Measurements from ENCODE around the gene DEDD2. TPM values are rescaled to one million over a fixed set of nuclear protein-coding genes. Genes with fewer than 3 reads are reported as not detected.
"Not testable (repeated sequence)": the region's sequence is repeated elsewhere in the genome, so short reads cannot be mapped to it uniquely, and the experiment has no call there.

DEDD2 gene
- polyA plus RNA-seq, 1 of the 3 experiments (the other 2 are of a cell fraction), result 30.2 TPM

- TF ChIP-seq FOXJ3 (CRISPR knock-in tag; IDR thresholded peaks at IDR 0.05), result no peak
- no peak for TF ChIP-seq FOXM1 (IDR thresholded peaks at IDR 0.05; ENCODE audit: low read depth)
- no peak for TF ChIP-seq TCF12 (IDR thresholded peaks at IDR 0.05)
- no peak for TF ChIP-seq RAD21 (IDR thresholded peaks at IDR 0.05; ENCODE audit: low read length)
- no peak for TF ChIP-seq USF2 (IDR thresholded peaks at IDR 0.05; ENCODE audit: borderline replicate concordance, low read depth, low read length)
- TF ChIP-seq IRF3 (IDR thresholded peaks at IDR 0.05; ENCODE audit: low read depth, low read length), result no peak
- TF ChIP-seq MAX (IDR thresholded peaks at IDR 0.05; ENCODE audit: low read depth), result no peak
- TF ChIP-seq RFX5 (IDR thresholded peaks at IDR 0.05; ENCODE audit: low read length), result no peak
- no peak for TF ChIP-seq USF1 (IDR thresholded peaks at IDR 0.05; ENCODE audit: borderline replicate concordance, low read depth)
- TF ChIP-seq TAF1 (IDR thresholded peaks at IDR 0.05; ENCODE audit: borderline replicate concordance, low read depth, low read length), result no peak
- TF ChIP-seq CTCF (IDR thresholded peaks at IDR 0.05), result no peak
- ChIA-PET CTCF (interaction anchor here (1.2 to 1.6 kb wide), 2 partner anchors 18 kb away, joined by 4 to 5 read pairs; no protein-coding TSS in a partner anchor), POLR2A (interaction anchor here (1.6 kb wide), 1 partner anchor 15 kb away, joined by 3 read pairs; no protein-coding TSS in a partner anchor)
- Histone ChIP-seq H3K79me2 (ENCODE audit: insufficient read depth) (no peaks in the 10 kb centered on the region), H3K9me2 (no peaks in the 10 kb centered on the region), H3K36me3 (replicated peaks in 1 of 2; ENCODE audit: control insufficient read depth in 1 of 2, insufficient read depth in 2 of 2, low read length in 1 of 2) (no peaks in the 10 kb centered on the region), H3K27me3 (ENCODE audit: insufficient read depth) (no peaks in the 10 kb centered on the region), H3K4me2 (no peak overlapping the region), H3K27ac (ENCODE audit: low read depth in 2 of 2, low read length in 1 of 2) (no peak overlapping the region), H3K9me3 (no peaks in the 10 kb centered on the region), H4K20me1 (ENCODE audit: insufficient read depth) (no peaks in the 10 kb centered on the region), H3K9ac (no peak overlapping the region), H3F3A (replicated peaks; ENCODE audit: insufficient read depth) (peaks cover 5% of the 10 kb centered on the region), H3K4me3 (ENCODE audit: low read depth in 2 of 2, low read length in 1 of 2) (no peak overlapping the region), H3K4me1 (ENCODE audit: control insufficient read depth in 1 of 2, insufficient read depth in 2 of 2, low read depth in 1 of 2, low read length in 1 of 2) (no peaks in the 10 kb centered on the region), H2AFZ (ENCODE audit: low read depth) (no peak overlapping the region)
- WGBS (ENCODE audit: low lambda C conversion rate), result 91% methylated on average over 3 of the region's 3 CpGs
- DNase-seq, result no peak
Measured at GRCh38 chr19:42261763-42262162, 44.3 kb upstream of the DEDD2 start.

- H4K20me1 ChIP-seq (ENCODE audit: insufficient read depth); H3K36me3 ChIP-seq (replicated peaks in 1 of 2; ENCODE audit: control insufficient read depth in 1 of 2, insufficient read depth in 2 of 2, low read length in 1 of 2); H3K9me2 ChIP-seq; H3K27ac ChIP-seq (ENCODE audit: low read depth in 2 of 2, low read length in 1 of 2); DNase-seq; H3K4me3 ChIP-seq (ENCODE audit: low read depth in 2 of 2, low read length in 1 of 2); H3K4me2 ChIP-seq; H2AFZ ChIP-seq (ENCODE audit: low read depth); H3K27me3 ChIP-seq (ENCODE audit: insufficient read depth); H3K9me3 ChIP-seq; H3K9ac ChIP-seq; H3K4me1 ChIP-seq (ENCODE audit: control insufficient read depth in 1 of 2, insufficient read depth in 2 of 2, low read depth in 1 of 2, low read length in 1 of 2); POLR2A ChIA-PET: not testable (repeated sequence)
- CTCF ChIA-PET, result interaction anchor here (0.6 to 0.7 kb wide), 2 partner anchors 22 to 300 kb away, joined by 3 read pairs; no protein-coding TSS in a partner anchor
- peaks cover 15% of the 10 kb centered on the region for H3F3A ChIP-seq (replicated peaks; ENCODE audit: insufficient read depth)
- WGBS (ENCODE audit: low lambda C conversion rate), result 93% methylated on average over 3 of the region's 3 CpGs
- H3K79me2 ChIP-seq (ENCODE audit: insufficient read depth), result peaks cover 28% of the 10 kb centered on the region
Measured at GRCh38 chr19:42257842-42258241, 40.4 kb upstream of the DEDD2 start.
